Measurements from ENCODE around the gene SSTR5. TPM values are rescaled to one million over a fixed set of nuclear protein-coding genes. Genes with fewer than 3 reads are reported as not detected.

SSTR5 gene
- total and polyA plus RNA-seq, 10 of the 15 experiments (the other 5 are each of a cell fraction or from before 2014, with no cell fraction given), result not detected

DNA sequence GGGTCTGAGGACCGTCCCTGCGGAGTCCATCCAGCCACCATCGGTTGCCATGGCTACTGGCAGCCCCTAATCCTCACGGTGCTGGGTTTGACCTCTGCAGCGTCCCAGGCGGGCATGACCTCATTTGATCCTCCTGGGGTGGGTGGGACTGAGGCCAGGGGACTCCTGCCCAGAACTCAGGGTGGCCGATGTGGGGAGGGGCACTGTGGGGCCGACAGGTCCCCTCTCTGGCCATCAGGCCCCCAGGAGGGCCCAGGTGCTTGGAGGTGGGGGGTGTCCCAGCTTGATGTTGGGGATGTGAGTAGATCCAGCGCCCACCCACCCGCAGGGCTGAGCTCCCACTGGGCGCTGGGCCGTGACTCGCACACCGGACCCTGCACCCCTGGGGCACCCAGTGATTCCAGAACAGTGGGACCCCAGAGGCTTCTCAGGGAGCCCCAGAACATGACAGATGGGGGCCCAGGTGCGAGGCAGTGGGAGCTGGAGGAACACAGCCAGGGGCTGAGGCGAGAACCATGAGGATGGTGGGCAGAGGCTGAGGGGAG, 1.6 kb upstream of the SSTR5 start:
- H3K79me2 ChIP-seq (ENCODE audit: control insufficient read depth, insufficient read depth, low read length), result no peaks in the 10 kb centered on the region
- H3K9ac ChIP-seq (ENCODE audit: control insufficient read depth, insufficient read depth, low read length), result no peak overlapping the region
- H3K4me3 ChIP-seq, result no peak overlapping the region
- no peak overlapping the region for H2AFZ ChIP-seq (ENCODE audit: control insufficient read depth, low read depth, low read length)
- in situ Hi-C loops (cut with MboI) (no loop called here), intact Hi-C loops (cut with micrococcal nuclease; ENCODE audit: unreplicated experiment) (no loop called here)
- FAIRE-seq (no peak), ATAC-seq (no peak), DNase-seq (ENCODE audit: low read depth, low spot score) (no peak)
- no peaks in the 10 kb centered on the region for H3K9me3 ChIP-seq (replicated peaks; ENCODE audit: control insufficient read depth, insufficient read depth, low read length)
- ChIA-PET CTCF (no interaction called here), POLR2A (no interaction called here), RAD21 (ENCODE audit: unreplicated experiment) (no interaction called here), SMC1A (ENCODE audit: uncharacterized antibody, unreplicated experiment) (no interaction called here)
- WGBS (ENCODE audit: insufficient coverage, insufficient replicate concordance, low lambda C conversion rate, missing lambda C conversion rate), result 9% methylated on average over 13 of the region's 16 CpGs
- H3K36me3 ChIP-seq (ENCODE audit: control insufficient read depth in 2 of 2, insufficient read depth in 2 of 2, low read length in 1 of 2), result no peaks in the 10 kb centered on the region
- TF ChIP-seq MYB (IDR thresholded peaks at IDR 0.05; ENCODE audit: borderline replicate concordance, low read depth, low read length), result no peak
- TF ChIP-seq, protein P1, sequence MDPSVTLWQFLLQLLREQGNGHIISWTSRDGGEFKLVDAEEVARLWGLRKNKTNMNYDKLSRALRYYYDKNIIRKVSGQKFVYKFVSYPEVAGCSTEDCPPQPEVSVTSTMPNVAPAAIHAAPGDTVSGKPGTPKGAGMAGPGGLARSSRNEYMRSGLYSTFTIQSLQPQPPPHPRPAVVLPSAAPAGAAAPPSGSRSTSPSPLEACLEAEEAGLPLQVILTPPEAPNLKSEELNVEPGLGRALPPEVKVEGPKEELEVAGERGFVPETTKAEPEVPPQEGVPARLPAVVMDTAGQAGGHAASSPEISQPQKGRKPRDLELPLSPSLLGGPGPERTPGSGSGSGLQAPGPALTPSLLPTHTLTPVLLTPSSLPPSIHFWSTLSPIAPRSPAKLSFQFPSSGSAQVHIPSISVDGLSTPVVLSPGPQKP (IDR thresholded peaks at IDR 0.05; ENCODE audit: low read depth, low read length), result no peak
- TF ChIP-seq CHD4 (IDR thresholded peaks at IDR 0.05), result no peak
- TF ChIP-seq, protein P2, sequence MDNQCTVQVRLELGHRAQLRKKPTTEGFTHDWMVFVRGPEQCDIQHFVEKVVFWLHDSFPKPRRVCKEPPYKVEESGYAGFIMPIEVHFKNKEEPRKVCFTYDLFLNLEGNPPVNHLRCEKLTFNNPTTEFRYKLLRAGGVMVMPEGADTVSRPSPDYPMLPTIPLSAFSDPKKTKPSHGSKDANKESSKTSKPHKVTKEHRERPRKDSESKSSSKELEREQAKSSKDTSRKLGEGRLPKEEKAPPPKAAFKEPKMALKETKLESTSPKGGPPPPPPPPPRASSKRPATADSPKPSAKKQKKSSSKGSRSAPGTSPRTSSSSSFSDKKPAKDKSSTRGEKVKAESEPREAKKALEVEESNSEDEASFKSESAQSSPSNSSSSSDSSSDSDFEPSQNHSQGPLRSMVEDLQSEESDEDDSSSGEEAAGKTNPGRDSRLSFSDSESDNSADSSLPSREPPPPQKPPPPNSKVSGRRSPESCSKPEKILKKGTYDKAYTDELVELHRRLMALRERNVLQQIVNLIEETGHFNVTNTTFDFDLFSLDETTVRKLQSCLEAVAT (IDR thresholded peaks at IDR 0.05), result no peak
- H3K27me3 ChIP-seq (replicated peaks in 1 of 2; ENCODE audit: control insufficient read depth in 2 of 2, insufficient read depth in 2 of 2, low read length in 1 of 2), result no peaks in the 10 kb centered on the region
- no peak overlapping the region for H3K27ac ChIP-seq (ENCODE audit: control insufficient read depth, insufficient read depth)
- BruUV-seq (replicated peaks), result no TSS peak
- no peaks in the 10 kb centered on the region for H3K4me1 ChIP-seq (ENCODE audit: control insufficient read depth, insufficient read depth, low read length)
- H3K4me2 ChIP-seq (ENCODE audit: control insufficient read depth, insufficient read depth), result no peak overlapping the region
- H4K20me1 ChIP-seq (ENCODE audit: control insufficient read depth, insufficient read depth), result no peaks in the 10 kb centered on the region

Measured in GM12878 (cell line).